Activated T-cell treated with anti-CD3 and anti-CD28 coated beads, Interleukin-2, amount 50 U/mL, for 48 hours (primary cell): ENCODE measurements around the gene SSH2.
"Not testable (repeated sequence)": the region's sequence is repeated elsewhere in the genome, so short reads cannot be mapped to it uniquely, and the experiment has no call there.

Experiments
- DNase-seq, 2 experiments: peaks; one replicate each; pipeline ENCODE4 v3.0.0-alpha.2; 2020

The SSH2 gene

DNA sequence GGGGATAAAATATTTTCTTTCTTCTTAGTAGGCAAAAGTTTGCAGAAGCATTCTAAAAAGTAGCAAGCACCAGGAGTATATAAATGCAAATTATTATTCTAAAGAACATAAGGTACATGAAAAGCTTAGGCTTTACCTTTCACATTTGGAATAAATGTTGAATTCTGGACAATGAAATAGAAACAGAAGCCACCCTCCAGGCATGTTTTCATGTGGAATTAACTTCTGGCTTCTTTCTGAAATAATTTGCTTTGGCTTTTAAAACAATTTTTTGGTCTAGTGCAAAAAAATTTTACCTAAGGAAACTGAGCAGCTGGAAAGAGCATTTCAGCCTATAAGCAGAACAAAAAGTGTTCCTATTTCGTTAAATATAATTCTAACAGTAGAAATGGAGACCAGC is 197.8 kb downstream of the SSH2 start:
- DNase-seq: no peak

- no peak for DNase-seq
These were observed 198.5 kb downstream of the SSH2 start for GRCh38 chr17:29731589-29731929.

GRCh38 chr17:29728490-29728889 is 201.5 kb downstream of the SSH2 start:
- DNase-seq: no peak

- DNase-seq: no peak
These were observed 203.2 kb downstream of the SSH2 start for GRCh38 chr17:29726715-29727252.

DNA sequence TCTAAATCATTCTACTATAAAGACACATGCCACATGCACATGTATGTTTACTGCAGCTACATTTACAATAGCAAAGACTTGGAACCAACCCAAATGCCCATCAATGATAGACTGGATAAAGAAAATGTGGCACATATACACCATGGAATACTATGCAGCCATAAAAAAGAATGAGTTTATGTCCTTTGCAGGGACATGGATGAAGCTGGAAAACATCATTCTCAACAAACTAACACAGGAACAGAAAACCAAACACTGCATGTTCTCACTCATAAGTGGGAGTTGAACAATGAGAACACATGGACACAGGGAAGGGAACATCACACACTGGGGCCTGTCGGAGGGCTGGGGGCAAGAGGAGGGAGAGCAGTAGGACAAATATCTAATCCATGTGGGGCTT is 204.6 kb downstream of the SSH2 start:
- DNase-seq: not testable (repeated sequence)

DNA sequence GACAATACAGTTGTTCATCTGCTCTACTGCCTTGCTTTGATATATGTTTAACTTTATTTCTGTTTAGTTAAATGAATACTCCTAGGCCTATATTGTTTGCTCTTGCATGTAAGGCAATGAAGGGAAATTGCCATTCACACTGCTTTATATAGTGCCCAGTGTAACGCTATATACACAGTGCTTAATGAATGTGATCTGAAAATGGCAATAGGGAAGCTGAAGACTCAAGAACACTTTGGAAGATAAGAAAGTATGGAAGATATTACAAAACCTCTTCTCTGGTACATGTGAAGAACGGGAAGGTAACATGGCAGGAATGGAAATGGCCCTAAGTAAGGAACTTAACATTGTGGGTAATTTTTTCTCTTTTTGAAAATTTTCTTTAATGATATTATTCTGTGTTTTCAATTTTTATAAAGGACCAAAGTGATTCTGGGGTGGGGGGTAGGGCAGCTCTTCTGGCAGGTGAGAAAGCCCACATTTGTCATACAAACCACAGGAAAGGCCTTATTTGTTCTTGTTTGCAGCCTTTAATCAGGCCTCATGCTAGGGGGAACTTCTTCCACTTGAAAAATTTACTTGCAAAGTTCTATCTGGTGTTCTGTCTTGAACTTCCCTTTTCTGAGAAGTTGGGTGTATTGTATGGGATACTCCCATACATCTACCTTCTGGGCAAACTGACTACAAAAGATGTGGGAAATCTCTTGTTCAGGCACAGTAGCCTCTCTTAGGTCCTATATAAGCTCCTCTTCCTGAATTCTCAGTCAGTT is 206.6 kb downstream of the SSH2 start:
- no peak for DNase-seq

DNA sequence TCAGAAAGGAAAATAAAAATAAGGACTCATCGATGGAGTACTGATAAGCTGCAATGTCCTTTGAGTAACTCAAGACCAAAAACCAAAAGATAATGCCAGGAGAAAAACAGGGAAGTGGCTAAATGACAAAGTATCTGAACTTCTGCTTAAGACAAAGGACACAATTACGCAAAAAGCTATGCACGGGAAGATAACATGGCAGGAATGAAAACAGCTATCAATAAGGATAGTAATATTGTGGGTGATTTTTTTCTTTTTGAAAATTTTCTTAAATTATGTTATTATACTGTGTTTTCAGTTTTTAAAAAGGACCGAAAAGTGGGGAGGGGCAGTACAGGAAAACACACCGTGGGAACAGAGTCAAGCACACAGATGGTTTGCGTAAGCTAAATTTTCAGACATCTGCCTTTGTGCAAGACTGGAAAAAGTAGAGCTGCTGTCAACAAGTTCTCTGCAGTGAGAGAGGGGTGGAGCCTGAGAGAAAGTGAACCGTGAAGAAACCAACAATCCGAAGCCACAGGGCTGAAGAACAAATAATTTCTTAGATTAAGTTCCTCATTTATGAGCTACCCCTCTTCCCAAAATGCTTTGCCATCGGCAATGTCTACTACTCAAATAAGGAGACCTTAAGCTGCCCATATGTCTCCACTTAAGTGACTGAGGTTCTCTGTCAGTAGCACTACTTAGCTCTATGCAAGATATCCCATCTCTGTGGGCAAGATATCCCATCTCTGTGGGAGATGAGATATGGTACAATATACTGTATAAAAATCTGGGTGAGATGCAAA is 207.4 kb downstream of the SSH2 start:
- no peak for DNase-seq

GRCh38 chr17:29720551-29720950 is 209.5 kb downstream of the SSH2 start:
- DNase-seq: no peak

DNA sequence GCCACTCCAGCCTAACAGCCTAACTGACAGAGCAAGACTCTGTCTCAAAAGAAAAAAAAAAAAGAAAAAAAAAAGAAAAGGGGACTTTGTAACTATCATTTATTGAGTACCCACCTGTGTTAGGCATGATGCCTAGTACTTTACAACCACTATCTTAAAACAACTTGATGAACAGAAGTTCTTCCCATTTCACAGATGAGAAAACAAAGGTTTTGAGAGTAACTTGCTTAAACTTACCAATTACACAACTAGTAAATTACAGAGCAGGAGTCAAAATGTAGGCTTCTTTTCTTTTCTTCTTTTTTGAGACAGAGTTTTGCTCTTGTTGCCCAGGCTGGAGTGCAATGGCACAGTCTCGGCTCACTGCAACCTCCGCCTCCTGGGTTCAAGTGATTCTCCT is 210.6 kb downstream of the SSH2 start:
- no peak for DNase-seq

- no peak for DNase-seq
These were observed 211.5 kb downstream of the SSH2 start for GRCh38 chr17:29718446-29719039.

- DNase-seq: no peak
These were observed 212.2 kb downstream of the SSH2 start for GRCh38 chr17:29717817-29718216.

- DNase-seq: no peak
These were observed 213.5 kb downstream of the SSH2 start for GRCh38 chr17:29716566-29716965.

DNA sequence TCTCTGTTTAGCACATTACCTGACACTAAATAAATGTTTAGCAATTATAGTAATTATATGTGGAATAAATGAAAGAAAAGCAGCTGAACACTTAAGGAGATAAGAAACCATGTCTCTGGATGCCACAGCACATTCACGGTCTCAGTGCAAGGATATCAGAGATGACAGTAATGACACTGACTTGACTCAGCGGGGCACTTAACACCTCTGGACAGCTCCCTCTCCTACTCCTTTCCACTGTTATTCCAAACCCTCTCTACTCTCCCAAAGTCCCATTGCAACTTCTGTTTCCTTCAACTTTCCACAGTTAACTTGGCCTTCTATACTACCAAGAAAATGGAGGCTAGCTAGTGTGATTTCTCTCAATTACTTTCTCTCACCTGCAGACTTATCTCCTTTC is 214.3 kb downstream of the SSH2 start:
- no peak for DNase-seq

DNA sequence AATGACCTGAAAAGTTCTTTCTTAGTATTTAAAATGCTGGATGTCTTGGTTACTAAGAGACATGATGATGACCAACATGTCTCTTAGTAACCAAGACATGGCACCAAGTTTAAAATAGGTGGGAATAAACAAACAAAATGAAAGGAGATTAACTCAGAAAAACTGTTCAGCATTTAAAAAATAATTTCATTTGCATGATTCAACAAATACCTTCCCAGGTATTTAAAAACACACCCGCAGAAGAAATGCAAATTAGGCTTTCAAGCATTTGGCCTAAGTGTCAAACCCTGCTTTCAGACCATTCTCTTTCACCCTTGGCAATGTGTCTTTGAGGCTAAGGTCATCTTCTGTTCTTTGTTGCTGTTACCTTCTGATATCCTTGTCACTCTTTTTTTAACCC is 215.9 kb downstream of the SSH2 start:
- DNase-seq: no peak

DNA sequence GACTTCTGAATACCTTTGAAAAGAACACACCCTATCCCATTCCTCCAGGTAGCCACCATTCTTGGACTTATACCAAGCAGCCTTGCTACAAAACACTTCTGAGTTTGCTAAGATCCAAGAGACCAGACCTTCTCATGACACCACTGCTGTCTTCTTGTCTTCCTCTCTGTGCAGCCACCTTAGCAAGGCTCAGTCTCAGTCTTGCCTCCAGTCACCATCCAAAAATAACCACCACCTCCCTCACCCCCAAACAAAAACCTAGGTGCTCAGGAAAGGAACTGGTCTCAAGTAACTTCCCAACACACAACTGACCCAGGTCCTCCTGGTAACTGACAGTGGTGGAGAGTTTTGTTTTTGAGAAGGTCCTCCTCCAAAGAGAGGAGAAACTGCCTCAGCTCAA is 216.4 kb downstream of the SSH2 start:
- no peak for DNase-seq

DNA sequence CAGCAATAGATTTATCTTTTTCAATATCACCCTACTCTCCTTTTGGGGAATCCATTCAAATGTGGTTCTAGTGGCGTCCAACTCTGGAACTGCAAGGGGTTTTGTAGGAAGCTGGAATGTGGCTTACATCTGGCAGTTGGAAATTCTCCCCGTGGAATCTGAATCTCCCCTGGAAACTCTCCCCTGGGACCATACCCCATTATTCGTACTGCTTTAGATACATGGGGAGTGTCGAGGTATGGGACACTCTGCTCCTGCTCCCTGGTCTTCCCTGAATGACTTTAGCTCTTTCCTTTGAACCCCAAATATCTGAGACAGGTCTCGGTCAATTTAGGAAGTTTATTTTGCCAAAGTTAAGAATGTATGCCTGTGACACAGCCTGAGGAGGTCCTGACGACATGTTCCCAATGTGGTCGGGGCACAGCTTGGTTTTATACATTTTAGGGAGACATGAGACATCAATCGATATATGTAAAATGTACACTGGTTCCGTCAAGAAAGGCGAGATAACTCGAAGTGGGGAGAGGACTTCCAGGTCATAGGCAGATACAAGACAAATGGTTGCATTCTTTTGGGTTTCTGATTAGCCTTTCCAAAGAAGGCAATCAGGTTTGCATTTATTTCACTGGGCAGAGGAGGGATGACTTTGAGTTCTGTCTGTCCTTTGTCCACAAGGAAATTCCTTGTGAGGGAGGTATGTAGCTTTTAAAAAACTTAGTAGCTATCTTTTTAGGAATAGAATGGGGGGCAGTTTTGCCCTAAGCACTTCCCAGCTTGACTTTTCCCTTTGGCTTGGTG is 218.2 kb downstream of the SSH2 start:
- DNase-seq: no peak

DNA sequence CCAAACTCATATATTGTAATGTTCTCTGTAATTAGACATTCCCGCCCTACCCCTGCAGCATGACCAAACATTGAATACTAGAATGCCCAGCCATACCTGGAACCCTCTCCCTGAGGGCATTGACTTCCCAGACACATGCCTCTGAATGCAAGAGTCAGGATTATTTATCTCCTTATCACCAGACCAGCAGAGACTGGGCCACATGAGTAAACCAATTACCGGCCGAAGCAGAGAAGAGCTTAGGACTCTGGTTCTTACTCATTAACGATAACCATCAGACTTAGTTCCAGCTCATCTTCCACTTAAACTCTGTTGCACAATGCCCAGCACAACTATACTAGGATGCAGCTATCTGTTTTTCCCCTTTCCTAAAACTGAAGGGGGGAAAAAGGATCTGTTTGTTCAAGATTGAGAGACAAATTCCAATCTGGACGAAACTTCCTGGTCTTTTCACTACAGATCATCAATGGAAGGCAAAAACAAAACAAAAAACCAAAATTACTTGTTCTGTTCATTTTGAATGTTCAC is 219.1 kb downstream of the SSH2 start:
- no peak for DNase-seq

- no peak for DNase-seq
These were observed 219.5 kb downstream of the SSH2 start for GRCh38 chr17:29710520-29710884.

- no peak for DNase-seq
These were observed 220.0 kb downstream of the SSH2 start for GRCh38 chr17:29709866-29710519.

GRCh38 chr17:29707212-29707571 is 222.8 kb downstream of the SSH2 start:
- DNase-seq: no peak

GRCh38 chr17:29706045-29706431 is 224.0 kb downstream of the SSH2 start:
- DNase-seq: no peak

DNA sequence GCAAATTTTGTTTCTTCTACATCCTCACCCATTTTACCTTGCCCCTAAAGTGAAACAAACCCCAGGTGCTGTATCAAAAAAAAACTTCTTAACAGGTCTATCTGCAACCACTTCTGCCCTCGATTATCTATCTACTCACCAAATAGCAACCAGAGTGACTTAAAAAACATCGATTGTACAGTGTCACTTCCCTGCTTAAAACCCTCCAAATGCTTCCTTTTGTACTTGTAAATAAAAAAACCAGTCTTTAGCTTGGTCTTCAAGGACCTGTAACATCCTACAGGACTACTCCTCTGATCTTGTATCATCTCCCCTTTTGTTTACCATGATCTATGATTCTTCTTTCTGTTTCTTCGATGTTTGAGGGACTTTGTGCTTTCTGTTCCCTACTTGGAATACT is 224.6 kb downstream of the SSH2 start:
- DNase-seq: no peak
